Testis (tissue), 2 donors: ENCODE results near the gene FAM240B.

Source experiments
- POLR2A ChIP-seq: fragments of 450-650 bp; IDR thresholded peaks from one replicate; pipeline ENCODE4 v1.6.1; 2017; ENCODE audit warnings: antibody characterized with exemption, mild to moderate bottlenecking, moderate library complexity
- TF ChIP-seq, protein P1 (sequence below), 3 experiments: fragments of 450-650 bp in 2 of 3; fragments of 200-600 bp in 1 of 3; sonication (generic) in 1 of 3; IDR thresholded peaks; one replicate each; pipeline ENCODE4 v1.5.1; 2016 to 2019; ENCODE audit warnings: antibody characterized with exemption in 3 of 3, mild to moderate bottlenecking in 2 of 3, moderate library complexity in 1 of 3

DNA sequence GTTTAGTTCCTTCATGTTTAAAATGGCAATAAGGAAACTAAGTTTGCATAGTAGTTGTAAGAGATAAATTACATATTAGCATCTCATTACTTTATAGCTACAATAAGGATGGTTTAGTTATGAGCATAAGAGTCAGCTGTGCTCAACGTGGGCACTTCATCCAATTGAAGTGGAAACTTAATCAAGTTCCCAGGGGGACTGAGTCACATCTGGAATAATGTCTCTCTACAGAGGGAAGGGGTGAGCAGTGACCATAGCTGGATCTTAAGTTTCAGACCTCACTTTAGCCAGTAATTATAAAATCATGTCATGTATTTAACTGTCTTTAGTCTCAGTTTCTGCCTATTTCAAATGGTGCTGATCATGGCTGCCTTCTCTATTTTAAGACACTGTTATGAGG lies 36.8 kb upstream of the FAM240B start:
- TF ChIP-seq, protein P1, sequence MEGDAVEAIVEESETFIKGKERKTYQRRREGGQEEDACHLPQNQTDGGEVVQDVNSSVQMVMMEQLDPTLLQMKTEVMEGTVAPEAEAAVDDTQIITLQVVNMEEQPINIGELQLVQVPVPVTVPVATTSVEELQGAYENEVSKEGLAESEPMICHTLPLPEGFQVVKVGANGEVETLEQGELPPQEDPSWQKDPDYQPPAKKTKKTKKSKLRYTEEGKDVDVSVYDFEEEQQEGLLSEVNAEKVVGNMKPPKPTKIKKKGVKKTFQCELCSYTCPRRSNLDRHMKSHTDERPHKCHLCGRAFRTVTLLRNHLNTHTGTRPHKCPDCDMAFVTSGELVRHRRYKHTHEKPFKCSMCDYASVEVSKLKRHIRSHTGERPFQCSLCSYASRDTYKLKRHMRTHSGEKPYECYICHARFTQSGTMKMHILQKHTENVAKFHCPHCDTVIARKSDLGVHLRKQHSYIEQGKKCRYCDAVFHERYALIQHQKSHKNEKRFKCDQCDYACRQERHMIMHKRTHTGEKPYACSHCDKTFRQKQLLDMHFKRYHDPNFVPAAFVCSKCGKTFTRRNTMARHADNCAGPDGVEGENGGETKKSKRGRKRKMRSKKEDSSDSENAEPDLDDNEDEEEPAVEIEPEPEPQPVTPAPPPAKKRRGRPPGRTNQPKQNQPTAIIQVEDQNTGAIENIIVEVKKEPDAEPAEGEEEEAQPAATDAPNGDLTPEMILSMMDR (IDR thresholded peaks at IDR 0.05), result no peak
- no peak for TF ChIP-seq POLR2A
